ACC112 (cell line): Measurements from ENCODE around the gene CTIF.

ENCODE experiments used
- H2AFZ ChIP-seq: fragments of 200-600 bp; sonication (generic); one replicate; pipeline ENCODE4 v1.6.0; 2017; ENCODE audit warnings: antibody characterized with exemption, low read length; ENCODE audit not compliant: unreplicated experiment
- H3K27ac ChIP-seq: fragments of 200-600 bp; sonication (generic); 2 replicates; pipeline ENCODE4 v1.5.1; 2014; ENCODE audit warnings: low read depth, mild to moderate bottlenecking, antibody characterized with exemption, low read length, moderate library complexity
- H3K27me3 ChIP-seq: fragments of 200-600 bp; sonication (generic); 2 replicates; pipeline ENCODE4 v1.6.1; 2014; ENCODE audit warnings: mild to moderate bottlenecking, antibody characterized with exemption, low read length, moderate library complexity, mixed read lengths; ENCODE audit not compliant: insufficient read depth
- H3K36me3 ChIP-seq: fragments of 200-600 bp; sonication (generic); 2 replicates; pipeline ENCODE4 v1.6.1; 2016; ENCODE audit warnings: mild to moderate bottlenecking, antibody characterized with exemption, low read length, moderate library complexity, mixed read lengths; ENCODE audit not compliant: insufficient read depth
- H3K4me1 ChIP-seq: fragments of 200-600 bp; sonication (generic); one replicate; pipeline ENCODE4 v1.6.1; 2016; ENCODE audit warnings: low read length, mixed read lengths; ENCODE audit not compliant: insufficient read depth, unreplicated experiment, control insufficient read depth
- H3K4me3 ChIP-seq: fragments of 200-600 bp; sonication (generic); 2 replicates; pipeline ENCODE4 v1.5.1; 2014; ENCODE audit warnings: mild to moderate bottlenecking, low read depth, low read length
- H3K79me2 ChIP-seq: fragments of 200-600 bp; sonication (generic); one replicate; pipeline ENCODE4 v1.6.0; 2016; ENCODE audit warnings: low read length; ENCODE audit not compliant: control insufficient read depth, unreplicated experiment, insufficient read depth

Gene CTIF

DNA sequence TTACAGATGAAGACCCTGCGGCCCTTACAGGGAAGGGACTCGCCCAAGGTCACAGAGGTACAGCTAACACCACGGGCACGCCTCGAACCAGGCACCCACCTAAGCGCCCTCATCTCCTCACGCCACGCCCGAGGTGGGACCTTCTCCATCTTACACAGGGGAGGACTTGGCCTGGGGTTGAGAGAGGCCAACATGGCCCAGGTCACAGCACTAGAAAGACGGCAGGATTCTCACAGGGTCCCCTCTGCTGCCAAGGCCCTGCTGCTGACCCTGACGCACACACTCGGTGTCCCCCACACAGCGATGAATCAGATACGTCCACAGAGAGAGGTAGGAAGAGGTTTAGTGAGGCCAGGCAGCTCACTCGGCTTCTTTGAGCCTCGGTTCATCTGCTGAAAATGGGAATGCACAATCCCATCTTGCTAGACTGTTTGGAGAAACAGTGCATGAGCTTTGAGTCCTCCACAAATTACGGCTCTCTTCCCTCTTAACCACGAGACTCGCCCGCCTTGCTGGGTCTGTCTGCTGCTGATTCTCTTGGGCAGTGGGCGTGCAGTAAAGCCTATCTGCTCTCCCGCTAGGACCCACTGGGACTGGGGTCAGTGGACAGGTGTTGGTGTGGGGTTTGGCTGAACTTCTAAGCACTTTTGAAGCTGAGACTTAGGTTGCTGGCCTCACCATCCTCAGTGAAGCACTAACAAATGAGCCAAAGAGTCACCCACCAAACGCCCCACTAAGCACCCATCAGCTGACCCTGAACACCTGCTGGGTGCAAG is 332.7 kb downstream of the CTIF start:
- Histone ChIP-seq H2AFZ (no peak overlapping the region), H3K4me3 (no peak overlapping the region), H3K79me2 (no peaks in the 10 kb centered on the region), H3K27me3 (no peaks in the 10 kb centered on the region), H3K27ac (no peak overlapping the region), H3K4me1 (peaks cover 20% of the 10 kb centered on the region), H3K36me3 (no peaks in the 10 kb centered on the region)

DNA sequence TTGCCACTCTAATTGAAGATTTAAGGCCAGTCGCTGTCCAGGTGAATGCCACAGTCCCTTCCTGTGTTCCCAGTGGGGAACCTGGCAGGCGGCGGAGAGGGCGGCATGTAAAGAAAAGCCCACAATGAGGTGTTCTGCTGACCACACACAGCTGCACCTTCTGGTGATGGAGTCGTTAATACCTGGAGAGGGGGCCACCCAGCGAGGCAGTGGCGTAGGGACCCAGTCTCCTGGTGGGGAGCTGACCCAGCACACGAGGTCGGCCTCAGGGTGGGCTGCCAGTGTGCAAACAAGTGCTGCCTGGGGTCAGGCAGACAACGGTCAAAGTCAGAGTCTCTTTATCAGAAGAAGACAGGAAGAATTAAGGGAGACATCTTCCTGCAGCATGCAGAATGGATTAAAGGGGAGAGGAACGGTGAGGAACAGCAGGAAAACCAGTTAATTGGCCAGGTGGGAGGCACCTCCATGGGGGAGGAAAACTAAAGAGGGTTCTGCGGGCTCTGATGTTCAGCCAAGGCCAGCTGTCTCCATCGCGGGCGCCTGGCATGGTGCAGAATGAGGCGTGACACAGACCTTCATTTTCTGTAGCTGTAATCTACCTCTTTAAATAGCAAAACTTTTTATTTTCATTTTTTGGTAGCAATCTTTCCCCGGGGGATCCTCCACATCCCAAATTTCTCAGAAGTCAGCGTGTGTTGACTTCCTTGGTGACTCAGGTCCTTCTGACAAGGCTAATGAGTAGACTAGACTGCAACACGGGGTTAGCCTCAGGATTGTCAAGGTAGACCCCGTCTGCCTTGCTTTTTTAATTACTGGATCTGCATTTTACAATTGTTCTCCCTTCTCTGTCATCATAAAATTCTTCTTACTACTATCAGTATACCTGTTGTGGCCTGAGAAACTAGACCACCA is 333.7 kb downstream of the CTIF start:
- Histone ChIP-seq H3K4me1 (peaks cover 20% of the 10 kb centered on the region), H3K79me2 (no peaks in the 10 kb centered on the region)

DNA sequence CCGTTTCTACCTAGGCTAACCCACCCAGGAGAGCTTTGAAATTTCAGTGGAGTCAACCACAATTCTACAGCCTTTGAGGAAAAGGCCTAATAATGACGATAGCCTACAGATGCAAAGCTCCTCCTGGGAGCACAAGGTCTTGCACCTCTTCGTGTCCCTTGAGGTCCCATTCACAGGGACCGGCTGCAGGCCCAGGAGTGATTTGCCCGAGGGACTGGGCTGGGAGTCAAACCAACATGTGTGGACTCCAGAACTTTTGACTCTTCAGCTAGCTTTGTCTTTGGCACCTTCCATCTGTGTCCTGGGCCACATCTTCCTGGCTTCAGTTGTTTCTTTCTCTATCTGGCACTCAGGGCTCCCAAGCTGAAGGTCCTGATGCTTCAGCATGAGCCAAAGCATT is 335.4 kb downstream of the CTIF start:
- Histone ChIP-seq H3K4me3 (no peak overlapping the region), H3K27ac (no peak overlapping the region), H3K4me1 (peaks cover 29% of the 10 kb centered on the region), H3K36me3 (no peaks in the 10 kb centered on the region), H2AFZ (no peak overlapping the region), H3K79me2 (no peaks in the 10 kb centered on the region), H3K27me3 (no peaks in the 10 kb centered on the region)

More for the DNA sequence above, 333.7 kb downstream of the CTIF start:
- Histone ChIP-seq H2AFZ (peak overlapping the region; percentile 10), H3K27me3 (no peaks in the 10 kb centered on the region), H3K36me3 (no peaks in the 10 kb centered on the region), H3K4me3 (peak overlapping the region; percentile 30; the same call in 1 of the 2 replicates), H3K27ac (peak overlapping the region; percentile 82)

DNA sequence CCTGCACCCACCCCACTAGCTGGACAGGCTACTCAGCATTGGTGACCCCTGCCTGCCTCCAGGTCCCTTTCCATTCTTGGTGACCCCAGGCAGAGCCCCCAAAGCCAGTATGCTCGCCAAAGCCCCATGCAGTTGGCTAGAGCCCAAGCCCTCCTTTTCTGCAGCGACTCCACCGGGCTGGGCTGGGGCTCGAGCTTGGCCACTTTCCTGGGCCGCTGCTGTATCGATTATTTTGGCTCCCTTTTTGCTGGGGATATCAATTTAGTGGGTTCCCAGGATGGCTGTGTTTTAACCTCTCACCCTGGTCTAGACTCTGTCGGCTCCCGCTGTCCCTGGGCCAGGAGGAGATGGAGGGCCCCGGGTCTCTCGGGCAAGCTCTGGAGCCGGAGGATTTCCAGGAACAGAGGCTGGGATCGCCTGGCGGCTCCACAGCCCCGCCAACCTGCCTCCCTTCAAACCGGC is 335.9 kb downstream of the CTIF start:
- Histone ChIP-seq H3K27me3 (no peaks in the 10 kb centered on the region), H3K4me1 (peaks cover 29% of the 10 kb centered on the region), H3K27ac (no peak overlapping the region), H3K36me3 (no peaks in the 10 kb centered on the region), H3K4me3 (no peak overlapping the region), H2AFZ (no peak overlapping the region), H3K79me2 (no peaks in the 10 kb centered on the region)

DNA sequence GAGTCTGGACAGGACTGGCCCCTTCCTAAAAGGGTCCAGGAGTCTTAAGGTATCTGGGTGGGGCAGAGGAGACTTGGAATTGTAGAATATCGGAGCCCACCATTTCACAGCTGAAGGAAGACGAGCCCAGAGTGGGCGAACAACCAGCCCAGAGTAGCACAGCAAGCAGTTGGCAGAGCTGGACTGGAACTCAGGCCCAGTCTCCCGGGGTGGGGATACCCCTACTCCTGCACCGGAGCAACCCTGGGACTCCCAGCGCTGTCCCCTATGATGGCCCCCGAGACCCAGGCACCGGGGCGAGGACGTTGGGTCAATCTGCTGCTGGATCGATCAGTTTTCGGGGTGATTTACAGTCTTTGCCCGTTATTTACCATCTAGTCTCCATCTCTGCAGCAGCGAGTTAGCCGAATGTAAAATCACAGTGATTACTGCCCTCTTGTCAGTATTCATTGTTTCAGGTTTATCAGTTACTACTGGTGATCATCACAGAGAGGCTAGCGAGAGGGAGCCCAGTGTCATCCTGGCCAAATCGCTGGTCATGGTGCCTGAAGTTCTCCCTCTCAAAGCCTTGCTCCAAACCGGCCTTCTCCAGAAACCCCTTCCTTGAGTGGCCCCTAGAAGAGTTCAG is 336.6 kb downstream of the CTIF start:
- H3K27me3 ChIP-seq, result no peaks in the 10 kb centered on the region
- peaks cover 29% of the 10 kb centered on the region for H3K4me1 ChIP-seq
- no peak overlapping the region for H3K27ac ChIP-seq

DNA sequence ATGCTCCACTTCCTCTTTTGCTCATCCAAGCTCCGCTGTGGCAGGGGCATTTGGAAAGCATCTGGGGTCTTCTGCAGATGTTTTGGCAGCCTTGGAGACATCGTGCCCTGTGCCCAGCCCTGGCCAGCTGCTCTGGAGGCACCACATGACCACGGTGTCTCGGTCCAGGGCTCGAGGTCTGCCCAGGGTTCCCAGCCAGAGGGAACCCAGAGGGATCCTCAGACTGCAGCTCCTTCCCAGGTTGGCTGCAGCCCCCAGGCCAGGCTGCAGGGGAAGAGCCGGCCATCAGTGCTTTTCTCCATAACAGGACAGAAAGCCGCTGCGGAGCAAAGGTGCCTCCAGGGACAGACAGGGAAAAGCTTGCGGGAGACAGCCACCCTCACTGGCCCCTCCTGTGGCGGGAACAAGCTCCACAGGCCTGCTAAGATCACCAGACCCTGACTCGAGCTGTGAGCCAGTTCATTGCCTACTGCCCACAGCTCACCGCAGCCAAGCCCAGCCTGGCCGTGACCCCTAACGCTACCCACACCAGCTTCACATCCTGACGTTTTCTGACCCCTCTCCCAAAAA is 337.2 kb downstream of the CTIF start:
- H3K79me2 ChIP-seq, result no peaks in the 10 kb centered on the region
- no peaks in the 10 kb centered on the region for H3K27me3 ChIP-seq
- peaks cover 29% of the 10 kb centered on the region for H3K4me1 ChIP-seq
- no peak overlapping the region for H2AFZ ChIP-seq
- H3K4me3 ChIP-seq, result no peak overlapping the region
- H3K27ac ChIP-seq, result no peak overlapping the region
- no peaks in the 10 kb centered on the region for H3K36me3 ChIP-seq

More for the DNA sequence above, 336.6 kb downstream of the CTIF start:
- Histone ChIP-seq H3K79me2 (no peaks in the 10 kb centered on the region), H3K4me3 (no peak overlapping the region), H3K36me3 (no peaks in the 10 kb centered on the region), H2AFZ (no peak overlapping the region)

DNA sequence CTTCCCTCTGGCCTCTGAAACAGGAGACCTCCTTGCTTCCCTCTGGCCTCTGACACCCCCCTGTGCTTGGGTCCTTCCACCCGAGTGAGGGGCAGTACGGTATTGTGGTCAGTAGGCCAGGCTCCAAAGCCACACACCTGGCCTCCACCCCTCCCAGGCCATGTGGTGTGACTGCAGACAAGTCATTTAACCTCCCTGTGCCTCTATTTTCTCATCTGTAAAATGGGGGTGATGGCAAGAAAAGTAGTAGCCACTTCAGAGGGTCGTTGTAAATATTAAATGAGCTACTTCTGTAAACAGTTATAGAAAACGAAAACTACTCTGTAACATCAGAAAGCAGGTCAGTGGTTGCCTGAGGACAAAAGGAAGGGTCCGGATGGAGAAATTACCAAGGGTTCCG is 337.8 kb downstream of the CTIF start:
- Histone ChIP-seq H3K79me2 (no peaks in the 10 kb centered on the region), H2AFZ (no peak overlapping the region), H3K4me3 (no peak overlapping the region), H3K27me3 (no peaks in the 10 kb centered on the region), H3K27ac (no peak overlapping the region), H3K36me3 (no peaks in the 10 kb centered on the region), H3K4me1 (peaks cover 29% of the 10 kb centered on the region)

DNA sequence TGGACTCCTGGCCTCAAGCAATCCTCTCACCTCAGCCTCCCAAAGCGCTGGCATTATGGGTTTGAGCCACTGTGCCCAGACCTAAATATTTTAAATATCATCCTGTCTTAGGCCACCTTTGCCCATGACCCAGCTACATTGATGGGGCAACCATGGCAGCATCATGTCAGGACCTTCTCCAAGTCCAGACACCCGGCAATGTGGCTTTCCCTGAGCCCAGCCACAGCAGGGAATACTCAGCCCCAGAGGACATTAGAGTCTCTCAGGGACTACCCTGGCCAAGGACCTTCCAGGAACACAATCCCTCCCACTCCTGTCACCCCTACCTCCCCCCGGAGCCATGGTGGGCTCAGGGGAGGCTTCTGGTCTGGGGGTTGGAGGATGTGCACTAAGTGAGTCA is 339.1 kb downstream of the CTIF start:
- no peak overlapping the region for H2AFZ ChIP-seq
- no peaks in the 10 kb centered on the region for H3K36me3 ChIP-seq
- no peaks in the 10 kb centered on the region for H3K27me3 ChIP-seq
- no peak overlapping the region for H3K27ac ChIP-seq
- H3K79me2 ChIP-seq, result no peaks in the 10 kb centered on the region
- no peak overlapping the region for H3K4me3 ChIP-seq
- peaks cover 20% of the 10 kb centered on the region for H3K4me1 ChIP-seq

DNA sequence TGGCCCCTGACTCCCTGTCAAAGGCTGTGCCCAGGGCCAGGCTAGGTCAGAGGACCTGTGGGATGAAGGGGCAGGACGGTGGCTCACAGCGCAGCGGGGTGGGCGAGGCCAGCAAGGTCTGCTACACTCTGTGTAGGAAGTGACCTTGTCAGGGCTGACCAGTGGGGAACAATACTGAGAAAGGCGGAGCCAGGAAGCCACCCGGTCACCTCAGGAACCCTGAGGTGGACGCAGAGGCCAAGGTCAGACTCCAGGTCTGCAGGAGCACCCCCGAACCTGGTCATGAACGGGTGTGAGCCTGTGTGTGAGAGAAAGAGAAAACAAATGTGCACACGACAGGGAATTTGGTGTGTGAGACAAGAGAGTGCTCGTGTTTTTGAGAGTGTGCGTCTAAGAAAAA is 339.6 kb downstream of the CTIF start:
- Histone ChIP-seq H3K27ac (no peak overlapping the region), H3K79me2 (no peaks in the 10 kb centered on the region), H3K27me3 (no peaks in the 10 kb centered on the region), H3K36me3 (no peaks in the 10 kb centered on the region), H3K4me1 (peaks cover 16% of the 10 kb centered on the region), H2AFZ (no peak overlapping the region), H3K4me3 (no peak overlapping the region)

DNA sequence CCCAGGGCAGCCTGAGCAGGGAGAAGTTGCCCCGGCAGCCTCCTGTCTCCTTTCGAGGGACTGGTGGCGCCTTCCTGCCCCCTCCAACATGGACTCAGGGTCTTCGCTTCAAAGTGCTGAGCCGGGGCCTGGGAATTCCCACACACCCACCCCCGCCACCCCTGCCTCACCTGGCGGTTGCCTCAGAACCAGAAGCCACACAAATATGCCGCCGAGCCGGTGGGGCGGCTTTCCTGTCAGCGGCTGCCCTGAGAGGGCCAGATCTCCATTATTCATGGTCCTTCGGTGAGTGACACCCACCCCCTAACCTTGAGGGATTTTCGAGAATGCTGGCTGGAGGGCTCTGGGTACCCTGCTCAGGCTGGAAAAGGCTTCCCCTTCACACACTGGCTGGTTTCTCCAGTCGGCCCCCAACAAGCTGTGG is 340.2 kb downstream of the CTIF start:
- Histone ChIP-seq H3K27me3 (no peaks in the 10 kb centered on the region), H3K27ac (no peak overlapping the region), H3K4me3 (no peak overlapping the region), H2AFZ (no peak overlapping the region), H3K79me2 (no peaks in the 10 kb centered on the region), H3K36me3 (no peaks in the 10 kb centered on the region), H3K4me1 (peaks cover 14% of the 10 kb centered on the region)
